CD14-positive monocyte (primary cell): ENCODE results near the gene HMGCS2. TPM values are rescaled to one million over a fixed set of nuclear protein-coding genes. Genes with fewer than 3 reads are reported as not detected.
A peak's percentile ranks its signal among the peaks of the same experiment; 100 is the strongest.

ENCODE experiments used
- DNase-seq, 3 donors: peaks; one replicate each; pipeline ENCODE4 v3.0.0-alpha.2; 2011 to 2022
- H2AFZ ChIP-seq: 2 replicates; pipeline ENCODE4 v1.6.0; 2012; ENCODE audit warnings: mild to moderate bottlenecking, low read depth, low read length, inconsistent platforms; ENCODE audit not compliant: insufficient read depth, poor library complexity, severe bottlenecking
- H3K27ac ChIP-seq, 2 donors: 1 replicate in 1 of 2; 2 replicates in 1 of 2; pipeline ENCODE4 v1.5.1; 2012 to 2013; ENCODE audit warnings: low read length in 2 of 2, control low read depth in 1 of 2, inconsistent platforms in 1 of 2, low read depth in 1 of 2, mild to moderate bottlenecking in 1 of 2
- H3K27me3 ChIP-seq, 2 donors: one replicate each; pipeline versions ENCODE4 v1.6.0 to v1.6.1; 2011 to 2013; ENCODE audit warnings: low read length in 2 of 2; ENCODE audit not compliant: control insufficient read depth in 2 of 2, insufficient read depth in 2 of 2
- H3K36me3 ChIP-seq, 2 donors: replicated peaks in 1 of 2; 1 replicate in 1 of 2; 2 replicates in 1 of 2; pipeline versions ENCODE4 v1.5.1 to v1.6.1; 2012 to 2013; ENCODE audit warnings: low read length in 2 of 2, control low read depth in 1 of 2, inconsistent platforms in 1 of 2, mild to moderate bottlenecking in 1 of 2; ENCODE audit not compliant: insufficient read depth in 2 of 2, control insufficient read depth in 1 of 2
- H3K4me1 ChIP-seq, 2 donors: 1 replicate in 1 of 2; 2 replicates in 1 of 2; pipeline versions ENCODE4 v1.5.1 to v1.6.1; 2012 to 2013; ENCODE audit warnings: low read length in 2 of 2, control low read depth in 1 of 2, inconsistent platforms in 1 of 2, mild to moderate bottlenecking in 1 of 2, moderate library complexity in 1 of 2; ENCODE audit not compliant: insufficient read depth in 2 of 2, control insufficient read depth in 1 of 2
- H3K4me2 ChIP-seq: replicated peaks from 2 replicates; pipeline ENCODE3; 2012; ENCODE audit warnings: low read length, moderate library complexity, mild to moderate bottlenecking; ENCODE audit not compliant: poor library complexity, severe bottlenecking; ENCODE audit errors: extremely low read depth
- H3K4me3 ChIP-seq, 3 experiments: fragments of 200-600 bp in 1 of 3; sonication (generic) in 1 of 3; replicated peaks in 1 of 3; 1 replicate in 2 of 3; 2 replicates in 1 of 3; pipeline ENCODE4 v1.5.1; 2011 to 2013; ENCODE audit warnings: low read length in 3 of 3, mild to moderate bottlenecking in 3 of 3, control low read depth in 2 of 3, low read depth in 2 of 3, inconsistent platforms in 1 of 3, moderate library complexity in 1 of 3
- H3K79me2 ChIP-seq: 2 replicates; pipeline ENCODE4 v1.6.0; 2012; ENCODE audit warnings: mild to moderate bottlenecking, control low read depth, inconsistent platforms, low read length, moderate library complexity; ENCODE audit not compliant: insufficient read depth
- H3K9ac ChIP-seq: 2 replicates; pipeline ENCODE4 v1.6.0; 2017; ENCODE audit warnings: low read length, mild to moderate bottlenecking; ENCODE audit not compliant: insufficient read depth, poor library complexity, severe bottlenecking
- H3K9me3 ChIP-seq, 2 donors: replicated peaks in 1 of 2; 1 replicate in 1 of 2; 2 replicates in 1 of 2; pipeline versions ENCODE4 v1.5.1 to v1.6.1; 2012 to 2013; ENCODE audit warnings: low read length in 2 of 2, control low read depth in 1 of 2; ENCODE audit not compliant: control insufficient read depth in 1 of 2, insufficient read depth in 1 of 2
- H4K20me1 ChIP-seq: 2 replicates; pipeline ENCODE4 v1.6.0; 2012; ENCODE audit warnings: mild to moderate bottlenecking, low read length, control low read depth, moderate library complexity; ENCODE audit not compliant: insufficient read depth
- H3K27ac Mint-ChIP-seq, 7 donors: one replicate each; pipeline ENCODE4 v1.8.0; 2020; ENCODE audit warnings: mild to moderate bottlenecking in 7 of 7, mixed read lengths in 7 of 7, moderate library complexity in 6 of 7, inconsistent platforms in 2 of 7
- H3K27me3 Mint-ChIP-seq, 3 donors: one replicate each; pipeline ENCODE4 v1.8.0; 2021 to 2022; ENCODE audit warnings: low read depth in 3 of 3, mild to moderate bottlenecking in 3 of 3, mixed read lengths in 3 of 3, moderate library complexity in 3 of 3, inconsistent platforms in 1 of 3
- H3K36me3 Mint-ChIP-seq, 2 donors: one replicate each; pipeline ENCODE4 v1.8.0; 2020; ENCODE audit warnings: mixed read lengths in 2 of 2, inconsistent platforms in 1 of 2, mild to moderate bottlenecking in 1 of 2
- H3K4me1 Mint-ChIP-seq: one replicate; pipeline ENCODE4 v1.8.0; 2020; ENCODE audit warnings: mild to moderate bottlenecking, mixed read lengths
- H3K4me3 Mint-ChIP-seq, 2 donors: one replicate each; pipeline ENCODE4 v1.8.0; 2020; ENCODE audit warnings: mild to moderate bottlenecking in 2 of 2, mixed read lengths in 2 of 2, moderate library complexity in 1 of 2
- H3K9me3 Mint-ChIP-seq, 7 donors: one replicate each; pipeline ENCODE4 v1.8.0; 2020 to 2022; ENCODE audit warnings: mixed read lengths in 7 of 7, mild to moderate bottlenecking in 6 of 7, moderate library complexity in 6 of 7, inconsistent platforms in 2 of 7
- WGBS: methylation state at CpG from one replicate; pipeline ENCODE4 v1.1.5; 2013; ENCODE audit warnings: missing lambda C conversion rate; ENCODE audit not compliant: insufficient coverage; 5-methylcytosine and 5-hydroxymethylcytosine counted together
- intact Hi-C, 2 donors: fragments of 100-400 bp; cut with micrococcal nuclease; formaldehyde crosslinking; loops; one replicate each; pipeline versions ENCODE4 v1.15.0 to v1.15.1; 2023
- polyA plus RNA-seq, 3 donors: library from polyadenylated mRNA; depleted of rRNA in 1 of 3; unstranded in 2 of 3; stranded (reverse) in 1 of 3; fragments of 300-500 nt in 2 of 3; fragments of >200 nt in 1 of 3; fragmentation: Illumina TruSeq in 2 of 3; gene quantifications; 1 replicate in 2 of 3; 2 replicates in 1 of 3; pipeline ENCODE4 v1.2.3, GENCODE V29; 2012 to 2021
- TF ChIP-seq, protein P1 (sequence below): fragments of 200-600 bp; IDR thresholded peaks from one replicate; pipeline ENCODE4 v1.8.0; 2022; ENCODE audit warnings: antibody characterized with exemption, mild to moderate bottlenecking

The HMGCS2 gene
- polyA plus RNA-seq, 3 donors, result not detected

DNA sequence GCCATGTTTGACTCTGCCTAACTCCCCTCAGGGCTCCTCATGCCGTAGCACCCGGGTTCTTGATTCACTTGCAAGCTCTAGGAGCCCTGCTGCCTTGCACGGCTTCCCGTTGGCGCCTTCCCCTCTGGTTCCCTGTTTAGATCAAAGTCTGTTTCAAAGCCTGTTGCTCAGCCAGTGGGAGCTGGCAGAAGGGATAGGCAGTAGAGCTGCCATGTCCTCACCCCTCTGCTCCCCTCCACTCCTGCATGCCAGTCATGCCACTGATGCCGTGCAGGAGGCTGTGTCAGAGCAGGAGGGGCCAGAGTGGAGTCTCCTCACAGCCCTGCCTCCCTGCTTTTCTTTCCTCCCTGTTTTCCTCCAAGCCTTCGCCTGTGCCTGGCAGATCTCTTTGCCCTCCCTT is 26.5 kb downstream of the HMGCS2 start:
- no peak overlapping the region for H3K4me3 ChIP-seq
- H3K4me2 ChIP-seq, result no peak overlapping the region
- Mint-ChIP-seq H3K27ac (peak overlapping the region in 2 of 7 donors; percentile 26 to 49), H3K4me3 (no peak overlapping the region), H3K36me3 (peaks cover 10 to 21% of the 10 kb centered on the region in 2 donors), H3K4me1 (peaks cover 6% of the 10 kb centered on the region), H3K27me3 (peaks cover 0 to 3% (median 1%) of the 10 kb centered on the region in 3 donors), H3K9me3 (no peaks in the 10 kb centered on the region)
- peaks cover 0 to 16% of the 10 kb centered on the region in 2 donors for H3K36me3 ChIP-seq
- H2AFZ ChIP-seq, result no peak overlapping the region
- H4K20me1 ChIP-seq, result no peaks in the 10 kb centered on the region
- H3K9ac ChIP-seq, result no peak overlapping the region
- 95% methylated on average over 6 of the region's 7 CpGs for WGBS
- DNase-seq, result no peak
- no peaks in the 10 kb centered on the region for H3K4me1 ChIP-seq
- H3K27ac ChIP-seq, result no peak overlapping the region
- H3K9me3 ChIP-seq, result no peaks in the 10 kb centered on the region
- H3K27me3 ChIP-seq, result no peaks in the 10 kb centered on the region
- intact Hi-C loops, result no loop called here
- no peaks in the 10 kb centered on the region for H3K79me2 ChIP-seq
- TF ChIP-seq, protein P1, sequence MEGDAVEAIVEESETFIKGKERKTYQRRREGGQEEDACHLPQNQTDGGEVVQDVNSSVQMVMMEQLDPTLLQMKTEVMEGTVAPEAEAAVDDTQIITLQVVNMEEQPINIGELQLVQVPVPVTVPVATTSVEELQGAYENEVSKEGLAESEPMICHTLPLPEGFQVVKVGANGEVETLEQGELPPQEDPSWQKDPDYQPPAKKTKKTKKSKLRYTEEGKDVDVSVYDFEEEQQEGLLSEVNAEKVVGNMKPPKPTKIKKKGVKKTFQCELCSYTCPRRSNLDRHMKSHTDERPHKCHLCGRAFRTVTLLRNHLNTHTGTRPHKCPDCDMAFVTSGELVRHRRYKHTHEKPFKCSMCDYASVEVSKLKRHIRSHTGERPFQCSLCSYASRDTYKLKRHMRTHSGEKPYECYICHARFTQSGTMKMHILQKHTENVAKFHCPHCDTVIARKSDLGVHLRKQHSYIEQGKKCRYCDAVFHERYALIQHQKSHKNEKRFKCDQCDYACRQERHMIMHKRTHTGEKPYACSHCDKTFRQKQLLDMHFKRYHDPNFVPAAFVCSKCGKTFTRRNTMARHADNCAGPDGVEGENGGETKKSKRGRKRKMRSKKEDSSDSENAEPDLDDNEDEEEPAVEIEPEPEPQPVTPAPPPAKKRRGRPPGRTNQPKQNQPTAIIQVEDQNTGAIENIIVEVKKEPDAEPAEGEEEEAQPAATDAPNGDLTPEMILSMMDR, result no peak

DNA sequence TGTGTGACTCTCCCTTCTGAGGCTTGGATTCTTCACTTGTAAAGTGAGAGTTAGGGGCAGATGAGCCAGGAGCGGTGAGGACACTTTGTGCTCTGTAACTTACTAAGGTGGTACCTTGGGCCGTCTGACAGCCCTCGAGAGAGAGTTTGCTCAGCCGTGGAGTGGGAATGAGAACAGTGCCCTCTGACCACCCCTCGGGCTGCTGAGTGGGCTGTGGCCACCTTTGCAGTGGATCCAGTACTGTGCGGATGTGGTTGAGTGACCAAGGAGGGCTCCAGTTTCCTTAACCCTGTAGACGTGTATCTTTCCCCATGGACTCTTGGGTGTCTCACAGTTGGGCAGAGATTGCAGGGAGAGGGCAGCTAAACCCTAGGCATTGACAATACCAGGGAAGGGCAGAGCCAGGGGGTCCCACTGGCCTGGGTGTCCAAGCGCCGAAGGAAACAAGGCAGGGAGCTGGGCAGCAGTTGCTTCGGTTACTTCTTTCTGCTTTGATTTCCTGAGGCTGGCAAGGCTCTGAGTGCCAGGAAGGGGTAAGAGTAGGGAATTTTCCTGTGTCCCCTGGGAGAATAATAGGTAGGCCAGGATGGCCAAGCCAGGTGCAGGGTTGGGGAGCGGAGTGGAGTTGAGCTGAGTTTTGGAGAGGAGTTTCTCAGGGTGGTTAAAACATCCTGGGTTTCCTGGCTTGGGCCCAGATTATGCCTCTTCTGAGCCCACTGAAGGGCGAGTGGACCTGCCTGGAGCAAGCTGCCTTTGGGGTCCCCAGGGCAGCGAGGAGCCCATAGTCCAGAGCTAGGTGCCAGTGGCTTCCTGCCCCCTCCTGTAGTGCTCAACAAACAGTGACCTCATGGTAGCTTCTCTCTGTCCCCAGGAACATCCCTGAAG is 27.6 kb downstream of the HMGCS2 start:
- Histone ChIP-seq H4K20me1 (no peaks in the 10 kb centered on the region), H3K79me2 (no peaks in the 10 kb centered on the region), H3K27ac (no peak overlapping the region), H3K9ac (no peak overlapping the region), H3K4me1 (no peaks in the 10 kb centered on the region), H3K27me3 (no peaks in the 10 kb centered on the region), H3K36me3 (peaks cover 0 to 22% of the 10 kb centered on the region in 2 donors), H3K9me3 (no peaks in the 10 kb centered on the region), H3K4me3 (no peak overlapping the region), H3K4me2 (no peak overlapping the region), H2AFZ (no peak overlapping the region)
- TF ChIP-seq, protein P1, result no peak
- WGBS, result 97% methylated on average over 13 of the region's 13 CpGs
- no peak for DNase-seq
- H3K4me3 Mint-ChIP-seq, result no peak overlapping the region
- peaks cover 6% of the 10 kb centered on the region for H3K4me1 Mint-ChIP-seq
- peak overlapping the region in 2 of 7 donors; percentile 32 to 73 for H3K27ac Mint-ChIP-seq
- peaks cover 0 to 3% (median 3%) of the 10 kb centered on the region in 3 donors for H3K27me3 Mint-ChIP-seq
- peaks cover 15 to 27% of the 10 kb centered on the region in 2 donors for H3K36me3 Mint-ChIP-seq
- intact Hi-C loops, result no loop called here
- no peaks in the 10 kb centered on the region for H3K9me3 Mint-ChIP-seq
